Measurements from ENCODE around the gene CCDC9. TPM values are rescaled to one million over a fixed set of nuclear protein-coding genes. Genes with fewer than 3 reads are reported as not detected.

The CCDC9 gene
- total RNA-seq, 1 experiment from 2014 or later: 36.9 TPM

- Histone ChIP-seq H3K23ac (ENCODE audit: insufficient read length, low read depth, low read length) (no peak within 1 kb of the TSS), H3K4me2 (ENCODE audit: insufficient read depth, insufficient read length, low read length) (peak within 1 kb of the TSS; percentile 88), H2BK5ac (ENCODE audit: insufficient read length, low read length) (no peak within 1 kb of the TSS), H3K27ac (ENCODE audit: insufficient read length, low read depth, low read length) (no peak within 1 kb of the TSS), H3K27me3 (ENCODE audit: insufficient read depth, low read length) (no peaks in the 10 kb centered on the region), H2BK12ac (ENCODE audit: insufficient read length, low read depth, low read length) (no peak within 1 kb of the TSS), H4K91ac (ENCODE audit: insufficient read length, low read depth, low read length) (no peak within 1 kb of the TSS), H3T11ph (ENCODE audit: low read length) (no peak within 1 kb of the TSS), H4K5ac (ENCODE audit: insufficient read length, low read depth, low read length) (no peak within 1 kb of the TSS), H2BK120ac (ENCODE audit: low read depth, low read length, poor library complexity, severe bottlenecking) (no peak within 1 kb of the TSS), H3K9me3 (ENCODE audit: control insufficient read depth, low read depth, low read length) (no peaks in the 10 kb centered on the region), H4K8ac (replicated peaks; ENCODE audit: insufficient read length, low read depth, low read length) (no peak within 1 kb of the TSS), H3K9ac (ENCODE audit: extremely low read depth, insufficient read length, low read length) (peak within 1 kb of the TSS; percentile 52), H2BK15ac (ENCODE audit: low read depth, low read length) (no peak within 1 kb of the TSS), H3K56ac (ENCODE audit: insufficient read length, low read depth, low read length) (no peak within 1 kb of the TSS), H2BK20ac (ENCODE audit: low read depth, low read length, poor library complexity, severe bottlenecking) (no peak within 1 kb of the TSS), H3K79me1 (ENCODE audit: insufficient read depth, low read depth, low read length, poor library complexity, severe bottlenecking) (no peaks in the 10 kb centered on the region), H3K79me2 (ENCODE audit: insufficient read depth, low read length) (peaks cover 2% of the 10 kb centered on the region; the same call in 1 of the 2 replicates), H2AFZ (ENCODE audit: low read length) (no peak within 1 kb of the TSS), H2AK5ac (ENCODE audit: insufficient read length, low read length) (no peak within 1 kb of the TSS), H4K20me1 (ENCODE audit: control insufficient read depth, insufficient read depth, insufficient read length) (peaks cover 4% of the 10 kb centered on the region), H3K14ac (ENCODE audit: insufficient read depth, low read length) (peak within 1 kb of the TSS; percentile 33; the same call in 1 of the 2 replicates), H3K4ac (ENCODE audit: low read depth, low read length) (no peak within 1 kb of the TSS), H3K23me2 (ENCODE audit: insufficient read length, low read depth, low read length, poor library complexity, severe bottlenecking) (peaks cover 30% of the 10 kb centered on the region), H3K4me1 (ENCODE audit: insufficient read depth, low read length) (peaks cover 7% of the 10 kb centered on the region; the same call in 1 of the 2 replicates), H3K18ac (ENCODE audit: insufficient read length, low read depth, low read length) (peak within 1 kb of the TSS; percentile 31)
- TF ChIP-seq CTCF (conservative IDR thresholded peaks at IDR 0.05): no peak
- no peak for DNase-seq
- H3K4me1 Mint-ChIP-seq: peaks cover 19 to 20% of the 10 kb centered on the region in 2 experiments
- no peaks in the 10 kb centered on the region for H3K36me3 Mint-ChIP-seq (ENCODE audit: insufficient read depth in 1 of 3, low read depth in 3 of 3)
- 0 out of 2 replicates have a peak, but pooled peaks cover under 1% of the 10 kb centered on the region for H3K27me3 Mint-ChIP-seq (ENCODE audit: low read depth)
- WGBS (ENCODE audit: extremely low coverage, insufficient read length, low lambda C conversion rate): no CpG with 5 or more reads among the region's 43 CpGs
- peak within 1 kb of the TSS; percentile 64 to 77 for H3K4me3 Mint-ChIP-seq
- peak within 1 kb of the TSS; percentile 24 to 97 (median 71); a peak in 5 of 7 replicates for H3K27ac Mint-ChIP-seq
- H3K9me3 Mint-ChIP-seq: no peaks in the 10 kb centered on the region; a peak in 1 of 5 replicates
These were observed 25.5 kb upstream of the CCDC9 start, which contains the start of gene BBC3 for GRCh38 chr19:47230921-47231214. TSS of gene BBC3 (minus strand) at chr19:47231199. CDS start at chr19:47228431, 2,768 bp downstream.

All from H9 (cell line).